Natural killer cell (primary cell): ENCODE results near the gene PRSS38. TPM values are rescaled to one million over a fixed set of nuclear protein-coding genes. Genes with fewer than 3 reads are reported as not detected.

Experiments
- ATAC-seq, 3 donors: fragments of 150-1000 bp in 2 of 3; fragments of 200-7000 bp in 1 of 3; cut with Tn5 transposase; 1 replicate in 1 of 3; 2 replicates in 2 of 3; pipeline ENCODE4 v1.10.0; 2021; ENCODE audit warnings: mild to moderate bottlenecking in 2 of 3, moderate library complexity in 2 of 3
- DNase-seq, 2 donors: peaks; one replicate each; pipeline versions ENCODE4 v3.0.0 to v3.0.0-alpha.2; 2013 to 2021; ENCODE audit warnings: mixed read lengths in 1 of 2
- H3K27ac ChIP-seq: one replicate; pipeline ENCODE4 v1.5.1; 2013; ENCODE audit warnings: mild to moderate bottlenecking, low read length
- H3K27me3 ChIP-seq: one replicate; pipeline ENCODE4 v1.6.1; 2013; ENCODE audit warnings: low read length; ENCODE audit not compliant: control insufficient read depth, insufficient read depth
- H3K36me3 ChIP-seq: one replicate; pipeline ENCODE4 v1.6.1; 2013; ENCODE audit warnings: low read length; ENCODE audit not compliant: control insufficient read depth, insufficient read depth
- H3K4me1 ChIP-seq: one replicate; pipeline ENCODE4 v1.6.1; 2013; ENCODE audit warnings: low read length; ENCODE audit not compliant: control insufficient read depth, insufficient read depth
- H3K4me3 ChIP-seq: one replicate; pipeline ENCODE4 v1.5.1; 2013; ENCODE audit warnings: low read length
- H3K9me3 ChIP-seq: one replicate; pipeline ENCODE4 v1.6.1; 2013; ENCODE audit warnings: low read length; ENCODE audit not compliant: control insufficient read depth, insufficient read depth
- H3K27ac Mint-ChIP-seq, 2 donors: one replicate each; pipeline ENCODE4 v1.8.0; 2022; ENCODE audit warnings: mild to moderate bottlenecking in 2 of 2, mixed read lengths in 2 of 2, moderate library complexity in 1 of 2
- H3K27me3 Mint-ChIP-seq, 2 donors: one replicate each; pipeline ENCODE4 v1.8.0; 2022; ENCODE audit warnings: low read depth in 2 of 2, mixed read lengths in 2 of 2
- H3K36me3 Mint-ChIP-seq: one replicate; pipeline ENCODE4 v1.8.0; 2022; ENCODE audit warnings: mixed read lengths
- H3K4me1 Mint-ChIP-seq, 2 donors: one replicate each; pipeline ENCODE4 v1.8.0; 2022; ENCODE audit warnings: mixed read lengths in 2 of 2
- H3K4me3 Mint-ChIP-seq: one replicate; pipeline ENCODE4 v1.8.0; 2022; ENCODE audit warnings: mild to moderate bottlenecking, moderate library complexity, mixed read lengths
- H3K9me3 Mint-ChIP-seq, 2 donors: one replicate each; pipeline ENCODE4 v1.8.0; 2022; ENCODE audit warnings: mixed read lengths in 2 of 2
- CTCF ChIP-seq: fragments of 200-600 bp; IDR thresholded peaks from one replicate; pipeline ENCODE4 v1.8.0; 2022; ENCODE audit warnings: antibody characterized with exemption
- WGBS: methylation state at CpG from one replicate; pipeline ENCODE4 v1.1.7; 2013; ENCODE audit warnings: missing lambda C conversion rate; ENCODE audit not compliant: insufficient coverage; 5-methylcytosine and 5-hydroxymethylcytosine counted together
- intact Hi-C: fragments of 100-400 bp; cut with micrococcal nuclease; formaldehyde crosslinking; loops from one replicate; pipeline ENCODE4 v1.14.2; 2022
- total RNA-seq, 4 donors: library from RNA; stranded (reverse); fragments of 120-200 nt in 1 of 4; gene quantifications; one replicate each; pipeline versions ENCODE4 v1.2.3 to v1.2.4, GENCODE V29; 2013 to 2022

The PRSS38 gene
- total RNA-seq, 3 donors from 2014 or later (not counting 1 experiment from before 2014, with no cell fraction given), result not detected

- Histone ChIP-seq H3K4me1 (no peaks in the 10 kb centered on the region), H3K36me3 (no peaks in the 10 kb centered on the region), H3K27ac (no peak overlapping the region), H3K9me3 (no peaks in the 10 kb centered on the region), H3K4me3 (no peak overlapping the region), H3K27me3 (peaks cover 17% of the 10 kb centered on the region)
- ATAC-seq (no peak), DNase-seq (no peak)
- peaks cover 6% of the 10 kb centered on the region for H3K36me3 Mint-ChIP-seq
- 89% methylated on average over 6 of the region's 6 CpGs for WGBS
- no peak overlapping the region for H3K4me3 Mint-ChIP-seq
- intact Hi-C loops, result no loop called here
- H3K27ac Mint-ChIP-seq, result no peak overlapping the region
- H3K4me1 Mint-ChIP-seq, result peaks cover 6 to 11% of the 10 kb centered on the region in 2 donors
- no peak for TF ChIP-seq CTCF
- H3K27me3 Mint-ChIP-seq, result peaks cover 31 to 51% of the 10 kb centered on the region in 2 donors
- no peaks in the 10 kb centered on the region for H3K9me3 Mint-ChIP-seq
These were observed 9.8 kb upstream of the PRSS38 start for GRCh38 chr1:227805606-227806197.

DNA sequence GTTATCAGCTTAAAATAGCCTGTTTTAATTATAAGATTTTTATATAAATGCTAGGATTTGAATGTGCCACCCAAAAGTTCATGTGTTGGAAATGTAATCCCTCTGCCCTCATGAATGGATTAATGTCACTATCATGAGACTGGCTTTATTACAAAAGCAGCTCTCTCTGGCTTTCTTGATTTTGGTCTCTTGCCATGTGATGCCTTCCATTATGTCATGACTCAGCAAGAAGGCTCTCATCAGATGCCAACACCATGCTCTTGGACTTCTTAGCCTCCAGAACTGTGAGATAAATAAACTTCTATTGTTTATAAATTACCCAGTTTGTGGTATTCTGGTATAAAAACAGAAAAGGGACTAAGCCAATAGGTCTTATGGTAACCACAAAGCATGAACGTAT, 6.9 kb upstream of the PRSS38 start:
- peaks cover 16% of the 10 kb centered on the region for H3K36me3 Mint-ChIP-seq
- H3K9me3 Mint-ChIP-seq, result no peaks in the 10 kb centered on the region
- H3K4me3 ChIP-seq, result no peak overlapping the region
- no peak overlapping the region for H3K27ac ChIP-seq
- H3K27ac Mint-ChIP-seq, result no peak overlapping the region
- ATAC-seq, result no peak
- peaks cover 4% of the 10 kb centered on the region for H3K9me3 ChIP-seq
- no peak overlapping the region for H3K4me3 Mint-ChIP-seq
- H3K27me3 ChIP-seq, result peaks cover 11% of the 10 kb centered on the region
- H3K27me3 Mint-ChIP-seq, result peaks cover 29 to 56% of the 10 kb centered on the region in 2 donors
- no peaks in the 10 kb centered on the region for H3K36me3 ChIP-seq
- no peak for TF ChIP-seq CTCF
- intact Hi-C loops, result no loop called here
- H3K4me1 Mint-ChIP-seq, result peaks cover 6 to 11% of the 10 kb centered on the region in 2 donors
- H3K4me1 ChIP-seq, result no peaks in the 10 kb centered on the region
- WGBS, result no CpG with 5 or more reads among the region's 1 CpG
- no peak for DNase-seq

DNA sequence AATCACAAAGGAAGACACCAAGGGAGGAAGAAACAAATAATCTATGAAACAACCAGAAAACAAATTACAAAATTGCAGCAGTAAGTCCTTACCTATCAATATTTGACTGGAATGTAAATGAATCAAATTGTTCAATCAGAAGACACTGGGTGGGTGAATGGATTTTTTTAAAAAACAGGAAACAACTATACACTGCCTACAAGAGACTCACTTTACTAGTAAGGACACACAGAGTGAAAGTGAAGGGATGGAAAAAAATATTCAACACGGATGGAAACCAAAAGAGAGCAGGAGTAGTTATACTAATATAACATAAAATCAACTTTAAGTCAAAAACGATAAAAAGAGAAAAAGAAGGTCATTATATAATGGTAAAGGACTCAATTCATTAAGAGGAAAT, 6.4 kb upstream of the PRSS38 start:
- peaks cover 6 to 11% of the 10 kb centered on the region in 2 donors for H3K4me1 Mint-ChIP-seq
- intact Hi-C loops, result no loop called here
- no CpG with 5 or more reads among the region's 2 CpGs for WGBS
- DNase-seq, result no peak
- H3K27me3 Mint-ChIP-seq, result peaks cover 27 to 51% of the 10 kb centered on the region in 2 donors
- no peak overlapping the region for H3K4me3 ChIP-seq
- H3K36me3 Mint-ChIP-seq, result peaks cover 16% of the 10 kb centered on the region
- no peak overlapping the region for H3K27ac ChIP-seq
- no peaks in the 10 kb centered on the region for H3K4me1 ChIP-seq
- peaks cover 8% of the 10 kb centered on the region for H3K9me3 ChIP-seq
- H3K27ac Mint-ChIP-seq, result no peak overlapping the region
- no peaks in the 10 kb centered on the region for H3K9me3 Mint-ChIP-seq
- H3K4me3 Mint-ChIP-seq, result no peak overlapping the region
- peaks cover 11% of the 10 kb centered on the region for H3K27me3 ChIP-seq
- TF ChIP-seq CTCF, result no peak
- H3K36me3 ChIP-seq, result no peaks in the 10 kb centered on the region
- no peak for ATAC-seq

DNA sequence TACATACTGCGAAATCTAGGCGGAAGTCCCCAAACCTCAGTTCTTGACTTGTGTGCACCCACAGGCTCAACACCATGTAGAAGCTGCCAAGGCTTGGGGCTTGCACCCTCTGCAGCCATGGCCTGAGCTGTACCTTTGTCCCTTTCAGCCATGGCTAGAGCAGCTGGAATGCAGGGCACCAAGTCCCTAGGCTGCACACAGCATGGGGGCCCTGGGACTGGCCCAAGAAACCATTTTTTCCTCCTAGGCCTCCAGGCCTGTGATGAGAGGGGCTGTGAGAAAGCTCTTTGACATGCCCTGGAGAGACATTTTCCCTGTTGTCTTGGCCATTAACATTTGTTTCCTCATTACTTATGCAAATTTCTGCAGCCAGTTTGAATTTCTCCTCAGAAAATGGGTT, 1.5 kb upstream of the PRSS38 start:
- peaks cover 18% of the 10 kb centered on the region for H3K4me1 ChIP-seq
- Mint-ChIP-seq H3K4me3 (no peak overlapping the region), H3K4me1 (peaks cover 15 to 18% of the 10 kb centered on the region in 2 donors), H3K27me3 (peaks cover 18 to 33% of the 10 kb centered on the region in 2 donors), H3K9me3 (peaks cover 3 to 5% of the 10 kb centered on the region in 2 donors), H3K36me3 (peaks cover 18% of the 10 kb centered on the region), H3K27ac (no peak overlapping the region)
- intact Hi-C loops, result no loop called here
- peaks cover 5% of the 10 kb centered on the region for H3K27me3 ChIP-seq
- ATAC-seq, result no peak
- DNase-seq, result no peak
- H3K36me3 ChIP-seq, result no peaks in the 10 kb centered on the region
- no peak for TF ChIP-seq CTCF
- H3K9me3 ChIP-seq, result peaks cover 16% of the 10 kb centered on the region
- 100% methylated on average over 2 of the region's 2 CpGs for WGBS
- no peak overlapping the region for H3K27ac ChIP-seq
- no peak overlapping the region for H3K4me3 ChIP-seq
